GM12878 (cell line): ENCODE results near the gene SACM1L. TPM values are rescaled to one million over a fixed set of nuclear protein-coding genes. Genes with fewer than 3 reads are reported as not detected.

Experiments
- ATAC-seq: fragments of 200-7000 bp; cut with Tn5 transposase; 3 replicates; pipeline ENCODE4 v1.9.1; 2020; ENCODE audit warnings: mild to moderate bottlenecking, moderate library complexity
- BruUV-seq: library from RNA; stranded (reverse); fragments of 400-500 nt; replicated peaks from 2 replicates; lab custom pipeline; 2021; lab: Mats Ljungman, UMichigan
- CTCF ChIA-PET: fragments of 300-600 bp; sonication (Branson Sonifier 250); formaldehyde crosslinking; extraction: SDS; loops from one replicate; lab custom pipeline; 2021; ENCODE audit warnings: inconsistent platforms; lab: Yijun Ruan, JAX
- POLR2A ChIA-PET: fragments of 350-600 bp; formaldehyde crosslinking; extraction: SDS; loops from one replicate; lab custom pipeline; 2021; ENCODE audit warnings: inconsistent platforms; lab: Charles Lee
- RAD21 ChIA-PET: fragments of 300-600 bp; sonication (Branson Sonifier 250); formaldehyde crosslinking; loops from one replicate; lab custom pipeline; 2023; ENCODE audit warnings: antibody characterized with exemption; ENCODE audit not compliant: unreplicated experiment; lab: Charles Lee
- SMC1A ChIA-PET: fragments of 300-600 bp; sonication (Branson Sonifier 250); formaldehyde crosslinking; loops from one replicate; lab custom pipeline; 2023; ENCODE audit not compliant: unreplicated experiment, uncharacterized antibody; lab: Charles Lee
- DNase-seq: peaks from one replicate; pipeline ENCODE4 v3.0.0-alpha.2; 2011; ENCODE audit warnings: low read depth, low spot score
- FAIRE-seq: peaks from 3 replicates; lab custom pipeline; 2011; peaks lifted over from hg19 to GRCh38; lab: Jason Lieb, UNC
- H2AFZ ChIP-seq: 2 replicates; pipeline ENCODE4 v1.6.0; 2011; ENCODE audit warnings: low read depth, low read length, control low read depth; ENCODE audit not compliant: control insufficient read depth
- H3K27ac ChIP-seq: 2 replicates; pipeline ENCODE4 v1.5.1; 2011; ENCODE audit warnings: control low read depth; ENCODE audit not compliant: control insufficient read depth, insufficient read depth
- H3K27me3 ChIP-seq, 2 experiments: replicated peaks in 1 of 2; 2 replicates each; pipeline versions ENCODE4 v1.6.0 to v1.6.1; 2011; ENCODE audit warnings: low read length in 1 of 2; ENCODE audit not compliant: control insufficient read depth in 2 of 2, insufficient read depth in 2 of 2
- H3K36me3 ChIP-seq, 2 experiments: 2 replicates each; pipeline ENCODE4 v1.5.1; 2011; ENCODE audit warnings: low read length in 1 of 2; ENCODE audit not compliant: control insufficient read depth in 2 of 2, insufficient read depth in 2 of 2
- H3K4me1 ChIP-seq: 2 replicates; pipeline ENCODE4 v1.6.1; 2011; ENCODE audit warnings: mild to moderate bottlenecking, low read length, moderate library complexity, mixed read lengths; ENCODE audit not compliant: control insufficient read depth, insufficient read depth
- H3K4me2 ChIP-seq: 2 replicates; pipeline ENCODE4 v1.6.0; 2011; ENCODE audit warnings: control low read depth; ENCODE audit not compliant: control insufficient read depth, insufficient read depth
- H3K4me3 ChIP-seq: fragments of 200-600 bp; sonication (generic); 2 replicates; pipeline ENCODE4 v1.5.1; 2016
- H3K79me2 ChIP-seq: 2 replicates; pipeline ENCODE4 v1.6.0; 2011; ENCODE audit warnings: low read length; ENCODE audit not compliant: control insufficient read depth, insufficient read depth
- H3K9ac ChIP-seq: 2 replicates; pipeline ENCODE4 v1.8.0; 2011; ENCODE audit warnings: low read length, control low read depth, mixed read lengths; ENCODE audit not compliant: control insufficient read depth, insufficient read depth
- H3K9me3 ChIP-seq: replicated peaks from 3 replicates; pipeline ENCODE4 v1.5.1; 2011; ENCODE audit warnings: mild to moderate bottlenecking, low read length; ENCODE audit not compliant: control insufficient read depth, insufficient read depth
- H4K20me1 ChIP-seq: 2 replicates; pipeline ENCODE4 v1.6.0; 2011; ENCODE audit not compliant: control insufficient read depth, insufficient read depth
- ATF2 ChIP-seq: IDR thresholded peaks from 2 replicates; pipeline ENCODE4 v1.6.1; 2012; ENCODE audit warnings: low read length, inconsistent platforms
- ATF7 ChIP-seq: fragments of 450-650 bp; IDR thresholded peaks from 2 replicates; pipeline ENCODE4 v1.6.1; 2016; ENCODE audit warnings: low read depth, mild to moderate bottlenecking
- CHD4 ChIP-seq: fragments of 200-600 bp; sonication (generic); IDR thresholded peaks from 2 replicates; pipeline ENCODE4 v1.6.1; 2016; ENCODE audit warnings: mild to moderate bottlenecking
- CREM ChIP-seq: IDR thresholded peaks from 2 replicates; pipeline ENCODE4 v1.6.1; 2014; ENCODE audit warnings: antibody characterized with exemption, low read depth
- DPF2 ChIP-seq: fragments of 450-650 bp; IDR thresholded peaks from 2 replicates; pipeline ENCODE4 v1.6.1; 2017; ENCODE audit warnings: mild to moderate bottlenecking
- ETV6 ChIP-seq, 2 experiments: fragments of 450-650 bp in 1 of 2; IDR thresholded peaks in 1 of 2; conservative IDR thresholded peaks in 1 of 2; 2 replicates each; pipeline ENCODE4 v1.6.1; 2014; ENCODE audit warnings: antibody characterized with exemption in 1 of 2, borderline replicate concordance in 1 of 2, low read depth in 1 of 2, mild to moderate bottlenecking in 1 of 2, moderate library complexity in 1 of 2
- GATAD2B ChIP-seq: fragments of 450-650 bp; conservative IDR thresholded peaks from 2 replicates; pipeline ENCODE4 v1.6.1; 2017; ENCODE audit warnings: low read depth, mild to moderate bottlenecking, moderate library complexity
- HSF1 ChIP-seq: fragments of 150-350 bp; IDR thresholded peaks from 2 replicates; pipeline ENCODE4 v1.6.1; 2014; ENCODE audit warnings: mild to moderate bottlenecking, low read depth, low read length
- KLF5 ChIP-seq: fragments of 450-650 bp; IDR thresholded peaks from 2 replicates; pipeline ENCODE4 v1.6.1; 2014; ENCODE audit warnings: mild to moderate bottlenecking; ENCODE audit not compliant: partially characterized antibody
- POU2F2 ChIP-seq: IDR thresholded peaks from 3 replicates; pipeline ENCODE4 v1.6.1; 2011; ENCODE audit warnings: low read depth, mild to moderate bottlenecking, low read length, borderline replicate concordance
- WGBS: methylation state at CpG from one replicate; pipeline ENCODE4 v1.1.6; 2016; ENCODE audit warnings: low lambda C conversion rate; ENCODE audit not compliant: insufficient replicate concordance, insufficient coverage; ENCODE audit errors: missing lambda C conversion rate; 5-methylcytosine and 5-hydroxymethylcytosine counted together
- in situ Hi-C: fragments of 300-500 bp; cut with MboI; formaldehyde crosslinking; loops from 9 replicates; pipeline ENCODE4 v1.14.3; 2018; ENCODE audit warnings: mixed read lengths
- intact Hi-C: fragments of 100-400 bp; cut with micrococcal nuclease; formaldehyde crosslinking; loops from one replicate; pipeline ENCODE4 v1.14.2; 2022; ENCODE audit not compliant: unreplicated experiment
- polyA plus RNA-seq, 11 experiments: library from polyadenylated mRNA; depleted of rRNA in 4 of 11; unstranded in 6 of 11; stranded (reverse) in 5 of 11; fragments of >200 nt; fragmentation: Nextera tagmentation in 4 of 11; fragmentation: Illumina TruSeq in 1 of 11; extraction: Ambion mirVana in 4 of 11; extraction: Trizol in 1 of 11; gene quantifications; 1 replicate in 1 of 11; 2 replicates in 10 of 11; pipeline versions ENCODE4 v1.2.1 to v1.2.3, GENCODE V29; 2011 to 2016; ENCODE audit warnings: inconsistent platforms in 2 of 11, missing spikeins in 2 of 11, low read depth in 1 of 11
- total RNA-seq, 4 experiments: library from RNA; depleted of rRNA in 3 of 4; stranded (reverse); fragments of >200 nt in 3 of 4; fragmentation: Illumina TruSeq in 1 of 4; extraction: Trizol in 1 of 4; gene quantifications; 2 replicates each; pipeline versions ENCODE4 v1.2.1 to v1.2.3, GENCODE V29; 2013 to 2021
- TF ChIP-seq, protein P1 (sequence below): fragments of 450-650 bp; IDR thresholded peaks from 2 replicates; pipeline ENCODE4 v1.6.1; 2017; ENCODE audit warnings: low read depth, mild to moderate bottlenecking, moderate library complexity
- TF ChIP-seq, protein P2 (sequence below): fragments of 450-650 bp; IDR thresholded peaks from 2 replicates; pipeline ENCODE4 v1.6.1; 2017; ENCODE audit warnings: mild to moderate bottlenecking, moderate library complexity

SACM1L gene
- total and polyA plus RNA-seq, 10 of the 15 experiments (the other 5 are each of a cell fraction or from before 2014, with no cell fraction given): 16.5 to 48.3 (median 28.9) TPM

- H3K4me3 ChIP-seq: no peak overlapping the region
- H3K9me3 ChIP-seq: no peaks in the 10 kb centered on the region
- intact Hi-C loops (no loop called here), in situ Hi-C loops (no loop called here)
- ChIA-PET RAD21 (interaction anchor here (1.2 to 1.4 kb wide), 2 partner anchors 13 to 231 kb away, joined by 3 to 6 read pairs; no protein-coding TSS in a partner anchor), SMC1A (interaction anchor here (0.6 to 1.7 kb wide), 3 partner anchors 49 to 99 kb away, joined by 3 to 4 read pairs (median 4); partner anchors contain the start of gene LZTFL1), CTCF (interaction anchor here (0.6 to 2.4 kb wide), 4 partner anchors 18 to 187 kb away, joined by 5 to 7 read pairs (median 6); no protein-coding TSS in a partner anchor), POLR2A (no interaction called here)
- no peaks in the 10 kb centered on the region for H4K20me1 ChIP-seq
- 85% methylated on average over 4 of the region's 4 CpGs for WGBS
- no peak for DNase-seq
- H2AFZ ChIP-seq: no peak overlapping the region
- no peak for FAIRE-seq
- H3K36me3 ChIP-seq: peaks cover 19 to 33% of the 10 kb centered on the region in 2 experiments
- TF ChIP-seq ETV6 (conservative IDR thresholded peaks at IDR 0.05 in 1 of 2, IDR thresholded peaks at IDR 0.05 in 1 of 2; ENCODE audit: borderline replicate concordance in 1 of 2, low read depth in 1 of 2) (no peak), ATF2 (no peak), ATF7 (no peak), CHD4 (no peak), POU2F2 (no peak), CREM (no peak), HSF1 (no peak), KLF5 (no peak), GATAD2B (no peak), DPF2 (no peak)
- TF ChIP-seq, protein P1, sequence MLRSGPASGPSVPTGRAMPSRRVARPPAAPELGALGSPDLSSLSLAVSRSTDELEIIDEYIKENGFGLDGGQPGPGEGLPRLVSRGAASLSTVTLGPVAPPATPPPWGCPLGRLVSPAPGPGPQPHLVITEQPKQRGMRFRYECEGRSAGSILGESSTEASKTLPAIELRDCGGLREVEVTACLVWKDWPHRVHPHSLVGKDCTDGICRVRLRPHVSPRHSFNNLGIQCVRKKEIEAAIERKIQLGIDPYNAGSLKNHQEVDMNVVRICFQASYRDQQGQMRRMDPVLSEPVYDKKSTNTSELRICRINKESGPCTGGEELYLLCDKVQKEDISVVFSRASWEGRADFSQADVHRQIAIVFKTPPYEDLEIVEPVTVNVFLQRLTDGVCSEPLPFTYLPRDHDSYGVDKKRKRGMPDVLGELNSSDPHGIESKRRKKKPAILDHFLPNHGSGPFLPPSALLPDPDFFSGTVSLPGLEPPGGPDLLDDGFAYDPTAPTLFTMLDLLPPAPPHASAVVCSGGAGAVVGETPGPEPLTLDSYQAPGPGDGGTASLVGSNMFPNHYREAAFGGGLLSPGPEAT: no peak
- TF ChIP-seq, protein P2, sequence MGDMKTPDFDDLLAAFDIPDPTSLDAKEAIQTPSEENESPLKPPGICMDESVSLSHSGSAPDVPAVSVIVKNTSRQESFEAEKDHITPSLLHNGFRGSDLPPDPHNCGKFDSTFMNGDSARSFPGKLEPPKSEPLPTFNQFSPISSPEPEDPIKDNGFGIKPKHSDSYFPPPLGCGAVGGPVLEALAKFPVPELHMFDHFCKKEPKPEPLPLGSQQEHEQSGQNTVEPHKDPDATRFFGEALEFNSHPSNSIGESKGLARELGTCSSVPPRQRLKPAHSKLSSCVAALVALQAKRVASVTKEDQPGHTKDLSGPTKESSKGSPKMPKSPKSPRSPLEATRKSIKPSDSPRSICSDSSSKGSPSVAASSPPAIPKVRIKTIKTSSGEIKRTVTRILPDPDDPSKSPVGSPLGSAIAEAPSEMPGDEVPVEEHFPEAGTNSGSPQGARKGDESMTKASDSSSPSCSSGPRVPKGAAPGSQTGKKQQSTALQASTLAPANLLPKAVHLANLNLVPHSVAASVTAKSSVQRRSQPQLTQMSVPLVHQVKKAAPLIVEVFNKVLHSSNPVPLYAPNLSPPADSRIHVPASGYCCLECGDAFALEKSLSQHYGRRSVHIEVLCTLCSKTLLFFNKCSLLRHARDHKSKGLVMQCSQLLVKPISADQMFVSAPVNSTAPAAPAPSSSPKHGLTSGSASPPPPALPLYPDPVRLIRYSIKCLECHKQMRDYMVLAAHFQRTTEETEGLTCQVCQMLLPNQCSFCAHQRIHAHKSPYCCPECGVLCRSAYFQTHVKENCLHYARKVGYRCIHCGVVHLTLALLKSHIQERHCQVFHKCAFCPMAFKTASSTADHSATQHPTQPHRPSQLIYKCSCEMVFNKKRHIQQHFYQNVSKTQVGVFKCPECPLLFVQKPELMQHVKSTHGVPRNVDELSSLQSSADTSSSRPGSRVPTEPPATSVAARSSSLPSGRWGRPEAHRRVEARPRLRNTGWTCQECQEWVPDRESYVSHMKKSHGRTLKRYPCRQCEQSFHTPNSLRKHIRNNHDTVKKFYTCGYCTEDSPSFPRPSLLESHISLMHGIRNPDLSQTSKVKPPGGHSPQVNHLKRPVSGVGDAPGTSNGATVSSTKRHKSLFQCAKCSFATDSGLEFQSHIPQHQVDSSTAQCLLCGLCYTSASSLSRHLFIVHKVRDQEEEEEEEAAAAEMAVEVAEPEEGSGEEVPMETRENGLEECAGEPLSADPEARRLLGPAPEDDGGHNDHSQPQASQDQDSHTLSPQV: no peak
- BruUV-seq: no TSS peak
- no peak overlapping the region for H3K27ac ChIP-seq
- H3K4me1 ChIP-seq: no peaks in the 10 kb centered on the region
- H3K9ac ChIP-seq: no peak overlapping the region
- H3K27me3 ChIP-seq: no peaks in the 10 kb centered on the region
- H3K79me2 ChIP-seq: no peaks in the 10 kb centered on the region
- ATAC-seq: no peak
- no peak overlapping the region for H3K4me2 ChIP-seq
Observed at GRCh38 chr3:45742461-45743089, 53.4 kb downstream of the SACM1L start.
